IMR-90 (cell line): ENCODE data around the gene IER3. TPM values are rescaled to one million over a fixed set of nuclear protein-coding genes. Genes with fewer than 3 reads are reported as not detected.

Experiments used
- ATAC-seq: fragments of 200-7000 bp; cut with Tn5 transposase; 2 replicates; pipeline ENCODE4 v1.9.1; 2020; ENCODE audit warnings: low read depth, mild to moderate bottlenecking, moderate library complexity
- BruUV-seq: library from RNA; stranded (reverse); fragments of 400-500 nt; replicated peaks from 2 replicates; lab custom pipeline; 2021; lab: Mats Ljungman, UMichigan
- CTCF ChIA-PET: fragments of 300-600 bp; formaldehyde crosslinking; extraction: SDS; loops from one replicate; lab custom pipeline; 2021; ENCODE audit warnings: antibody characterized with exemption; lab: Yijun Ruan, JAX
- POLR2A ChIA-PET: fragments of 300-600 bp; sonication (Branson Sonifier 250); formaldehyde crosslinking; loops from one replicate; lab custom pipeline; 2022; ENCODE audit warnings: antibody characterized with exemption; ENCODE audit not compliant: unreplicated experiment; lab: Charles Lee
- DNase-seq: peaks from one replicate; pipeline ENCODE4 v3.0.0; 2013
- H2AFZ ChIP-seq: replicated peaks from 2 replicates; pipeline ENCODE3; 2013; ENCODE audit warnings: low read length, mild to moderate bottlenecking; ENCODE audit not compliant: poor library complexity
- H2AK5ac ChIP-seq: 2 replicates; pipeline ENCODE4 v1.6.1; 2013; ENCODE audit warnings: low read depth, low read length, inconsistent platforms
- H2AK9ac ChIP-seq: replicated peaks from 2 replicates; pipeline ENCODE3; 2013; ENCODE audit warnings: mild to moderate bottlenecking, low read depth, low read length, moderate library complexity; ENCODE audit not compliant: poor library complexity
- H2BK120ac ChIP-seq: 2 replicates; pipeline ENCODE4 v1.6.1; 2013; ENCODE audit warnings: low read depth, low read length, inconsistent platforms
- H2BK15ac ChIP-seq: 3 replicates; pipeline ENCODE4 v1.6.1; 2013; ENCODE audit warnings: low read depth, low read length, inconsistent platforms
- H2BK20ac ChIP-seq: 2 replicates; pipeline ENCODE4 v1.6.1; 2013; ENCODE audit warnings: low read depth, mild to moderate bottlenecking, inconsistent platforms, low read length, moderate library complexity
- H2BK5ac ChIP-seq: 2 replicates; pipeline ENCODE4 v1.6.1; 2013; ENCODE audit warnings: mild to moderate bottlenecking, low read depth, low read length, inconsistent platforms; ENCODE audit not compliant: poor library complexity, severe bottlenecking
- H3K14ac ChIP-seq: replicated peaks from 2 replicates; pipeline ENCODE4 v1.6.1; 2013; ENCODE audit warnings: low read depth, low read length, inconsistent platforms
- H3K18ac ChIP-seq: 2 replicates; pipeline ENCODE4 v1.6.1; 2013; ENCODE audit warnings: low read depth, low read length, control low read depth
- H3K23ac ChIP-seq: 2 replicates; pipeline ENCODE4 v1.6.1; 2013; ENCODE audit warnings: low read depth, low read length, inconsistent platforms
- H3K27ac ChIP-seq: 2 replicates; pipeline ENCODE4 v1.5.1; 2013; ENCODE audit warnings: mild to moderate bottlenecking, control low read depth, low read length; ENCODE audit not compliant: insufficient read depth
- H3K27me3 ChIP-seq: 2 replicates; pipeline ENCODE4 v1.6.1; 2013; ENCODE audit warnings: low read length; ENCODE audit not compliant: control insufficient read depth, insufficient read depth
- H3K36me3 ChIP-seq: 2 replicates; pipeline ENCODE4 v1.6.1; 2013; ENCODE audit warnings: low read length, mixed read lengths; ENCODE audit not compliant: control insufficient read depth, insufficient read depth
- H3K4ac ChIP-seq: 2 replicates; pipeline ENCODE4 v1.6.1; 2013; ENCODE audit warnings: low read depth, low read length, inconsistent platforms
- H3K4me1 ChIP-seq: 2 replicates; pipeline ENCODE4 v1.6.1; 2013; ENCODE audit warnings: low read length, mixed read lengths; ENCODE audit not compliant: control insufficient read depth, insufficient read depth
- H3K4me2 ChIP-seq: 2 replicates; pipeline ENCODE4 v1.6.1; 2013; ENCODE audit warnings: low read depth, mild to moderate bottlenecking, control low read depth, low read length, moderate library complexity
- H3K4me3 ChIP-seq: 2 replicates; pipeline ENCODE4 v1.5.1; 2013; ENCODE audit warnings: low read depth, mild to moderate bottlenecking, control low read depth, low read length, moderate library complexity; ENCODE audit not compliant: insufficient read depth
- H3K56ac ChIP-seq: 2 replicates; pipeline ENCODE4 v1.6.1; 2013; ENCODE audit warnings: low read length, inconsistent platforms; ENCODE audit not compliant: insufficient read depth; ENCODE audit errors: extremely low read depth
- H3K79me1 ChIP-seq, 2 experiments: 2 replicates each; pipeline ENCODE4 v1.6.1; 2013; ENCODE audit warnings: low read length in 2 of 2, inconsistent platforms in 1 of 2, low read depth in 1 of 2
- H3K9ac ChIP-seq: 2 replicates; pipeline ENCODE4 v1.6.1; 2013; ENCODE audit warnings: low read depth, low read length, control low read depth
- H3K9me1 ChIP-seq: 2 replicates; pipeline ENCODE4 v1.6.1; 2013; ENCODE audit warnings: low read length, inconsistent platforms; ENCODE audit not compliant: insufficient read depth
- H3K9me3 ChIP-seq: 2 replicates; pipeline ENCODE4 v1.6.1; 2013; ENCODE audit warnings: low read length; ENCODE audit not compliant: control insufficient read depth, insufficient read depth
- H4K20me1 ChIP-seq: 2 replicates; pipeline ENCODE4 v1.6.1; 2013; ENCODE audit warnings: low read length, inconsistent platforms; ENCODE audit not compliant: insufficient read depth
- H4K5ac ChIP-seq: 2 replicates; pipeline ENCODE4 v1.6.1; 2013; ENCODE audit warnings: mild to moderate bottlenecking, low read depth, low read length, control low read depth
- H4K8ac ChIP-seq, 2 experiments: 2 replicates each; pipeline ENCODE4 v1.6.1; 2013; ENCODE audit warnings: low read depth in 2 of 2, low read length in 2 of 2, control low read depth in 1 of 2, inconsistent platforms in 1 of 2
- H4K91ac ChIP-seq: 2 replicates; pipeline ENCODE4 v1.6.1; 2013; ENCODE audit warnings: low read depth, low read length, inconsistent platforms; ENCODE audit not compliant: insufficient read depth
- CEBPB ChIP-seq: IDR thresholded peaks from 2 replicates; pipeline ENCODE4 v1.6.1; 2012; ENCODE audit warnings: low read depth, low read length, improper control_type of control experiment
- CTCF ChIP-seq: conservative IDR thresholded peaks from 2 replicates; pipeline ENCODE4 v1.5.1; 2012; ENCODE audit warnings: mild to moderate bottlenecking, low read depth, low read length, improper control_type of control experiment
- NFE2L2 ChIP-seq: fragments of 150-350 bp; IDR thresholded peaks from 2 replicates; pipeline ENCODE4 v1.6.1; 2016; ENCODE audit warnings: low read depth, mild to moderate bottlenecking, low read length
- WGBS, 2 experiments: methylation state at CpG; one replicate each; pipeline versions ENCODE4 v1.1.5 to v1.1.7; 2013; ENCODE audit warnings: missing lambda C conversion rate in 2 of 2; ENCODE audit not compliant: insufficient read length in 1 of 2; ENCODE audit errors: extremely low coverage in 2 of 2; 5-methylcytosine and 5-hydroxymethylcytosine counted together
- dilution Hi-C: fragments of 300-500 bp; cut with HindIII; formaldehyde crosslinking; loops from one replicate; pipeline ENCODE4 v1.14.3; 2018; ENCODE audit warnings: low sequenced_read_pairs; ENCODE audit not compliant: unreplicated experiment
- in situ Hi-C: fragments of 300-500 bp; cut with MboI; formaldehyde crosslinking; loops from 3 replicates; pipeline ENCODE4 v1.14.3; 2019; ENCODE audit warnings: low sequenced_read_pairs, inconsistent platforms, mixed read lengths
- intact Hi-C: fragments of 100-400 bp; cut with micrococcal nuclease; formaldehyde crosslinking; loops from 2 replicates; pipeline ENCODE4 v1.10.0; 2022
- polyA plus RNA-seq, 3 experiments: library from polyadenylated mRNA; depleted of rRNA; stranded (reverse); fragments of >200 nt; gene quantifications; 2 replicates each; pipeline ENCODE4 v1.2.3, GENCODE V29; 2012; ENCODE audit warnings: low replicate concordance in 1 of 3
- total RNA-seq: library from RNA; depleted of rRNA; stranded (reverse); fragments of >200 nt; gene quantifications from 2 replicates; pipeline ENCODE4 v1.2.3, GENCODE V29; 2012

IER3 gene
- total and polyA plus RNA-seq, 2 of the 4 experiments (the other 2 are of a cell fraction) = 38.4 to 159 TPM

GRCh38 chr6:30754631-30755030 lies 10.3 kb upstream of the IER3 start:
- 0 out of 2 replicates have a peak overlapping the region, but pooled peaks have one; percentile 65 for H3K23ac ChIP-seq
- 0 out of 3 replicates have a peak overlapping the region, but pooled peaks have one; percentile 53 for H2BK15ac ChIP-seq
- peak overlapping the region; percentile 88 for H2AK5ac ChIP-seq
- no peaks in the 10 kb centered on the region for H3K9me3 ChIP-seq
- H3K14ac ChIP-seq = peak overlapping the region; percentile 62; the same call in 1 of the 2 replicates
- H3K9me1 ChIP-seq = peaks cover 18% of the 10 kb centered on the region; the same call in 1 of the 2 replicates
- no peaks in the 10 kb centered on the region for H3K27me3 ChIP-seq
- ATAC-seq = no peak
- no peak overlapping the region for H3K56ac ChIP-seq
- no peak overlapping the region for H2AFZ ChIP-seq
- no peaks in the 10 kb centered on the region for H3K36me3 ChIP-seq
- in situ Hi-C loops (no loop called here), intact Hi-C loops (no loop called here), dilution Hi-C loops (no loop called here)
- no peak overlapping the region for H4K5ac ChIP-seq
- no peak overlapping the region for H3K4me2 ChIP-seq
- no peak overlapping the region for H3K4me3 ChIP-seq
- H3K9ac ChIP-seq = no peak overlapping the region
- peak; percentile 76 for DNase-seq
- peaks cover 22% of the 10 kb centered on the region for H3K4me1 ChIP-seq
- H2BK5ac ChIP-seq = peak overlapping the region; percentile 41
- WGBS, 2 experiments = no CpG with 5 or more reads among the region's 3 CpGs
- H4K8ac ChIP-seq = peak overlapping the region in 1 of 2 experiments; percentile 36; a peak in 1 of 4 replicates
- H2AK9ac ChIP-seq = peak overlapping the region; percentile 56
- CTCF ChIA-PET = interaction anchor here (1.0 kb wide), 1 partner anchor 68 kb away, joined by 10 read pairs; no protein-coding TSS in a partner anchor
- peaks cover 5 to 34% of the 10 kb centered on the region in 2 experiments; a peak in 2 of 4 replicates for H3K79me1 ChIP-seq
- peak overlapping the region; percentile 87 for H2BK120ac ChIP-seq
- peak overlapping the region; percentile 77; the same call in 1 of the 2 replicates for H2BK20ac ChIP-seq
- no peaks in the 10 kb centered on the region for H4K20me1 ChIP-seq
- peak overlapping the region; percentile 74 for H3K4ac ChIP-seq
- peak overlapping the region; percentile 20; the same call in 1 of the 2 replicates for H3K27ac ChIP-seq
- POLR2A ChIA-PET = no interaction called here
- no TSS peak for BruUV-seq
- H3K18ac ChIP-seq = peak overlapping the region; percentile 29; the same call in 1 of the 2 replicates
- TF ChIP-seq CTCF (no peak), CEBPB (no peak), NFE2L2 (peak; percentile 46)
- H4K91ac ChIP-seq = peak overlapping the region; percentile 57
